Measurements from ENCODE around the gene DDX39B.
A peak's percentile ranks its signal among the peaks of the same experiment; 100 is the strongest.
"Not testable (repeated sequence)": the region's sequence is repeated elsewhere in the genome, so short reads cannot be mapped to it uniquely, and the experiment has no call there.

Gene DDX39B

DNA sequence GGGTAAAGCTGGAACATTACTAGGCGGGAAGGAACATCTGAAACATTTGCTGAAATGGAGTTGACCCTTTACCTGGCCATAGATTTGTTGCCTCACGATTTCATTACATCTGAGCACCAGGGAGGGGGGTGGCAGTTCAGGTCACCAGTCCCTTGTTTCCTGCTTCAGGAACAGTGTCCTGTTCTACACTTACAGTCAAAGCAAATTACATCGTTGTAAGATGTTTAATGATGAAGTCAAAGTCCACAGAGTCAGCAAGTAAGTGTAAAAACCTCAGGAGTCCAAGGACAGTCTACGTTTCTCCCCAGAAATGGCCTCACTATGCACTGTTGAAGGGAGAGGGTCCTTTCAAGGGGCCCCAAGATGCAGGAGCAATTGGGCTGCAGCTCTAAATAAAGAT, 52.7 kb downstream of the DDX39B start:
- no peak overlapping the region for H3K4me2 ChIP-seq
- H3K4me3 ChIP-seq = no peak overlapping the region
- no peaks in the 10 kb centered on the region for H3K27me3 ChIP-seq
- no peaks in the 10 kb centered on the region for H3K9me3 ChIP-seq
- peaks cover 41% of the 10 kb centered on the region for H3K4me1 ChIP-seq
- no peak for TF ChIP-seq Cebpa-rat (IDR thresholded peaks at IDR 0.05)
- H3K27ac ChIP-seq = no peak overlapping the region
- H3K36me3 ChIP-seq = peaks cover 8% of the 10 kb centered on the region; the same call in 1 of the 2 replicates
- no peaks in the 10 kb centered on the region for H4K20me1 ChIP-seq
- no peak overlapping the region for H3K9ac ChIP-seq

DNA sequence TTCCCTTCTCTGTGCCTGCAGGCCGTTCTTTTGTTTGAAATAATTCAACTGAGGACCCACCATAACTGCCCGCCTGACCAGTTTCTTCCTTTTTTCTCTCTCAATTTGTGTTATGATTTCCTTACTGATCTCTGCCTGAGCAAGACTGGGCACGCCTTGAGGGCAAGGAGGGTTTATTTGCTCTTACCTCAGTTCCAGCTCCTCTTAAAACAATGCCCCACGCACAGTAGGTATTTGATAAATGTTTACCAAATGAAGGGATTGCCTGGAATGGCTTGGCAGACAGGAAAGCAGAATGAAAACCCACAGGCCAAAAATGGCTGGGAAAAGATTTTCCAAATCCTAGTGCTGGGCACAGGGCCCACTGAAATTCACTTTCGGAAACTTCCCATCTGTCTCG, 54.1 kb downstream of the DDX39B start:
- Histone ChIP-seq H3K4me1 (peaks cover 31% of the 10 kb centered on the region), H3K27ac (peak overlapping the region; percentile 22; the same call in 1 of the 2 replicates)
- H4K20me1 ChIP-seq, H3K36me3 ChIP-seq, H3K4me3 ChIP-seq, H3K9ac ChIP-seq, H3K27me3 ChIP-seq, H3K4me2 ChIP-seq, H3K9me3 ChIP-seq: not testable (repeated sequence)

DNA sequence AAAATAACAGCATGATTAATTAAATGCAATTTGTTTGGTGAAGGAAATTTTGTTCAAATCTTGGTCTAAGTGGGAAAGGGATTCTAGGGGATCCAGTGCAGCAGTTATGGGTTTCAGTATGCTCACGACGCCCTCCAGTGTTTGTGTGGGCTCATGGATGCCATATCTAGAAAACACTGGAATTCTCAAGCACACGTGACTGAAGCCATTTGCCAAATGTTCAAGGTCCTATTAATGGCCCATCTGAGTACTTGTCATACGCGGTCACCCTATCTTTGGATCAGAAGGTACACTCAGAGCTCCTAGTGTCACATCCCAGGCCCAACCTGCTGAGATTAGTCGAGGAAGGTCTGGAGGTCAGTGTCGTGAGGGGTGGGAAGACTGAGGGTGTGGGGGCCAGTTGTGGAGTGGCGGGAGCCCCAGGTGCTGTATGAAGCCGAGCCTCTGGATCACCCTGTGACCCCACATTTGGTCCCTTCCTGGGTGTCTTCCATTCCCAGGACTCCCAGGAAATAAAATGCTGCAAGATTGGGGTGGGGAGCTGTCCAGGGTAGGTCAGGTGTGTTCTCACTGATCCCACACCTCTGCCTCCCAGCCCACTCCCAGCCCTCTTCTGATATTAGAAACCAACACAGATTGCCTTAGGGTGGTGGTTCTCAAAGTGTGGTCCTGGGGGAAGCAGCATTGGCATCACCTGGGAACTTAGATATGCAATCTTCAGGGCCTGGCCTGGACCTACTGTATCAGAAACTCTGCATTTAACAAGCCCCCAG, 55.6 kb downstream of the DDX39B start:
- H4K20me1 ChIP-seq, H3K4me2 ChIP-seq, H3K36me3 ChIP-seq, H3K27me3 ChIP-seq, H3K9me3 ChIP-seq, H3K9ac ChIP-seq, H3K4me3 ChIP-seq, H3K27ac ChIP-seq: not testable (repeated sequence)
- H3K4me1 ChIP-seq = peaks cover 17% of the 10 kb centered on the region

DNA sequence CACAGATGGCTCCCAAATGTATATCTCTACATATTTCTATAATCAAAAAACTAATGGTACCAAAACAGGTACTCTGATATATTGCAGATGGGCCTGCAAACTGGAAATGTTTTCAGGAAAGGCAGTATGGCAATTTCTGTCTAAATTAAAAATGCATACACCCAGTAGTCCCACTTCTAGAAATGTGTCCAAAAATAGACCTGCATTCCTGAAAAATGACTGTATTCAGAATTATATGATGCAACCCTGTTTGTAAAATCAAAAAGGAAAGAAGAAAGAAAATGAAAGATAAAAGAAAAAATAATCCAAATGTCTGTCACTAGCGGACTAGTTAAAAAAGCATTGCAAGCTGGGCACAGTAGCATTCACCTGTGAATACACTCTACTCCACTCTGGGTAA, 56.7 kb downstream of the DDX39B start:
- H3K4me3 ChIP-seq = no peak overlapping the region
- no peak overlapping the region for H3K27ac ChIP-seq
- H3K4me2 ChIP-seq = no peak overlapping the region
- no peaks in the 10 kb centered on the region for H3K9me3 ChIP-seq
- TF ChIP-seq Cebpa-rat (IDR thresholded peaks at IDR 0.05) = no peak
- no peaks in the 10 kb centered on the region for H4K20me1 ChIP-seq
- no peaks in the 10 kb centered on the region for H3K27me3 ChIP-seq
- H3K9ac ChIP-seq = no peak overlapping the region
- peaks cover 9% of the 10 kb centered on the region; the same call in 1 of the 2 replicates for H3K4me1 ChIP-seq
- H3K36me3 ChIP-seq = peaks cover 14% of the 10 kb centered on the region; the same call in 1 of the 2 replicates

DNA sequence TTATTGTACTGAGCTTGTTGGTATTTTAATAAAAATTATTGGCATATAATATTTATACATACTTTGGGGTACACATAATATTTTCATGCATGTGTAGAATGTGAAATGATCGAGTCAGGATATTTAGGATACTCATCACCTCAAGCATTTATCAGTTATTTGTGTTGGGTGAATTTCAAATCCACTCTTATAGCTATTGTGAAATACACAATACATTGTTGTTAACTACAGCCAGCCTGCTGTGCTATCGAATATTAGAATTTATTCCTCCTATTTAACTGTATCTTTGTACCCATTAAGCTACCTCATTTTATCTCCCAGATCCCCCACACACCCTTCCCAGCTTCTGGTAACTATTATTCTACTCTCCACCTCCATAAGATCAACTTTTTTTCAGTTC, 58.4 kb downstream of the DDX39B start:
- Histone ChIP-seq H3K4me3 (no peak overlapping the region), H3K4me2 (no peak overlapping the region), H3K9ac (no peak overlapping the region), H3K9me3 (no peaks in the 10 kb centered on the region), H3K4me1 (peaks cover 9% of the 10 kb centered on the region; the same call in 1 of the 2 replicates), H3K27me3 (no peaks in the 10 kb centered on the region), H3K27ac (no peak overlapping the region), H4K20me1 (no peaks in the 10 kb centered on the region), H3K36me3 (peaks cover 12% of the 10 kb centered on the region; the same call in 1 of the 2 replicates)
- TF ChIP-seq Cebpa-rat (IDR thresholded peaks at IDR 0.05) = no peak

DNA sequence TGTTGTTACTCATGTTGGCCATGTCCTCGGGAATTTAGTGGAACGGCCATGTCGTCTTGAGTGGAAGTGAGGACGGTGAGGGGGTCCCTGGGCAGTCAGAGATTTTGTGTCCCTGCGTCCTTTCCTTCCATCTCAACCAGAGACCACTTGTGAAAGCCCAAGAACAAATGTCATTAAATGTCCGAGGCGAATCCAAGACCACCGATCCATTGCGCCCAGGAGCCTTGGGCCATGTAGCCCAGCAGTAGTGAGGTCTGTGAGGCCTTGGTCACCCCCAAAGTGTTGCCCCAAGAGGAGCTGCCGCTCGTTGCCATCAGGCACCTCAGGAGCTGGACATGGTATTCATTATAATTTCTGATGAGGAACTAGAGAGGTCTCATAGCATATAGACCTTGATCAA, 61.2 kb downstream of the DDX39B start:
- peaks cover 5% of the 10 kb centered on the region; the same call in 1 of the 2 replicates for H3K4me1 ChIP-seq
- no peaks in the 10 kb centered on the region for H3K27me3 ChIP-seq
- no peak overlapping the region for H3K27ac ChIP-seq
- 0 out of 2 replicates have a peak, but pooled peaks cover 6% of the 10 kb centered on the region for H3K36me3 ChIP-seq
- no peak overlapping the region for H3K4me2 ChIP-seq
- no peak overlapping the region for H3K4me3 ChIP-seq
- no peaks in the 10 kb centered on the region; the same call in 1 of the 2 replicates for H4K20me1 ChIP-seq
- no peak overlapping the region for H3K9ac ChIP-seq
- TF ChIP-seq Cebpa-rat (IDR thresholded peaks at IDR 0.05) = no peak
- no peaks in the 10 kb centered on the region for H3K9me3 ChIP-seq

Data from BLaER1 (cell line).